HG02571 (cell line): ENCODE measurements around the gene PPM1L.

Experiments
- ATAC-seq: cut with Tn5 transposase; IDR thresholded peaks from one replicate; pipeline ENCODE4 v1.9.1; 2021; ENCODE audit warnings: mild to moderate bottlenecking, moderate library complexity; ENCODE audit not compliant: unreplicated experiment

Gene PPM1L

DNA sequence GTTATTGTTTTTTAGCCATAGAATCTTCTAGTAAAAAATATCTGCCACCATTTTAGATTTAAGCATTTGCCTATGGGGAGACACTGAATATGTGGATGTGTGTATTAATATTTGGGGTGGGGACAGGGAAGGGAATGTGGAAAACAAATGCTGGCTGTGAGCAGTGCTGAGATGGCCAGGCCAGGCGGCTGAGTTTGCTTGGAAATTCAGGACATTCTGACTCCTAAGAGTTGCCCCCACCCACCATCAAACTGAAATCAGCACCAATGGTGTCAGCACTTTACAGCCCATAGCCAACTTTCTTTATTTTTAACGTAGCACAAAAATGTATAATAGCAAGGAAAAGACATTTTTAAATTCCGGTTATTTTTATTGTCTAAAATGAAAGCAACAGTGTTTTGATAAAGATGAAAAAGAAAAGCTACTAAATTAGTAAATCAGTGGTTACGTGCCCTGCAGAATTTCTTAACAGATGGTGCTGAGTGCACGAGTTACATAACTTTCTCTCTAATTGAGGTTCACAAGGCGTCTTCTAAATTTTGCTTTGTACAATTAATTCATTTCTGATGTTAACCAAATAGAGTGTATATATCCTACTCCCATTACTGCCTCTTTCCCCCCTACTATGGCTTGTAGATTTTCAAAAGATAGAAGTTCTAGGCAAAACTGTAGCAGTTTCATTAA is 315.1 kb downstream of the PPM1L start:
- ATAC-seq = no peak

DNA sequence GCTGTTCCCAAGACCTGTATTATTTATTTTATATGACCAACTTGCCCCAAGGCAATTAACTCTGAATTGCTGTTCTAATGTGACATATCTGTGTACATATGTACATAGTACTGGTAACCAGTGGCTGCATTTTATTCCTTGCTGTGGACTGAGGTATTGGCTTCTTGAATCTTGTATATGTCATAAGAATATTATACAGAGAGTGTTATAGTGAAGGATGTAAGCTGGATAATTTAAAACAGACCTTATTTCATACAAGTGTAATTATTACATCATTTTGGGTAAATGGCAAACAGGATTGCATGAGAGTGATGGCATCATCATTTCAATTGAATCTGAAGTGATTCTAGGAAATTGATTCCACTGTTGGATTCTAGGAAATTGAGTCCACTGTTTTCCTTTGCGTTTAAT is 316.2 kb downstream of the PPM1L start:
- ATAC-seq = no peak

DNA sequence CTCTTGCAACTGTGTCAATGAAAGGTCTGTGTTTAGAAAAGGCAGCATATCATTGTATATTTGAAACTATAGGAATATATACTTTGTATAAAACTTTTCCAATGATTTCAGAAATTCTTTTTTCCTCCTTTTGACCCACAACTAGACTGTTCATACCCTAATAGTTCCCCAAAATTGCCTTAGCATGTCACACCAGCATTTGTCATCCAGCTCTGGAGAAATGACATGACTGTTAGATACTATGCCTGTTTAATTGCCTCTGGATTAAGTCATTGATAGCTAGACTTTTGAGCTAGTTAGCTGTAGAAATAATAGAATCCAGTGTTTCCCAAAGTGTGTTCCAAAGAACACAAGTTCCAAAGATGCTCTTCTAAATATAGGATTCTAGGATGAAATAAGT is 316.7 kb downstream of the PPM1L start:
- ATAC-seq = no peak

DNA sequence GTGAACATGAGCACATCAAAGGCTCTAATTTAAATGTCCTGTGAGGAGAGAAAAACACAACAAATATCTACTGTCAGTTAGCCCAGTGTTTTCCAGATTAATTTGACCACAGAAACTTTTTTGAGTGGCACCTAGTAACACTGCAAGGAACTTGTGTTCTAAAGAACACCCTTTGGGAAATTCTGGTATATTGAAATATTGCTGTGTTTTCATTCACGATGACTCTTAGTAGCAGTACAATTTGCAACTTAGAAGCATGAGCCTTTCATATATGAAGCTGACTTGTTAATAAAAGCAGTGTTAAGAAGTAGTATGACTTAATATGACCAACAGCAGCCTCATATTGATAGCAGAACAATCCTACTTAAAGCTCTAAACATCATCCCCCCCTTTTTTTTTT is 317.1 kb downstream of the PPM1L start:
- ATAC-seq = no peak

DNA sequence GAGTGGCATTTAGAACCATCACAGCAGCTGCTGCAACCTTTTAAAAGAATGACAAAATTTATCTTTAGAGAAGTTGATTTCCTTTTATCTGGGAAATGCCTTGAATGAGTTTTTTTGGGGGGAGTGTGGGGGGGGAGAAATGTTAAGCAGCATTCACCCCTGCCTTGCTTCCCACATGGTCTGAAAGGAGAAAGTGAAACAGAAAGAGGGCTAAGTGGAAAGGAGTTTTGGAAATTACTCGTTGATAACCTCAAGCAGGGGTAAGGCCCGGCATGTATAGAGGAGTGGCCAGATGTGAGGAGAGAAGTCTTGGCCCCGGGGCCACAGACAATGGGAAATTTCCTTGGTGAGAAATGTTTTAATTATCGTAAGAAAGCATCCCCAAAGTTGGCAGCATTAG is 325.6 kb downstream of the PPM1L start:
- ATAC-seq = peak; percentile 82

DNA sequence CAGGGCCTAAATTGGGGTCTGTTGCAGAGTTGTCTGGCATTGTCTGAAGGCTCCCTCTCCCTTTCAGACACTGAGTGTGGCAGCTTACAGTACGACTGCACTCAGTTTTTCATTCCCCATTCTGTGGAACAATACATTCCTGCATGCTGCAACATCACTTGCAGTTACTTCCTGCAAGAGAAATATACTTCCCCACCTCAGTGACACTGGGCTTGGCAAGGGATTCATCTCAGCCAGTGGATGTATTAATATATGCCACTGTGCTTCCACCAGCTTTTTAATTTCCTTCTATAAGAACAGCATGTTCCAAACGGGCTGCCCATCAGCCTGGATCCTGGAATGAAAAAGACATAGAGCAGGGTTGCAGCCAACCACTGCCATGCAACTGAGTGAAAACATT is 326.0 kb downstream of the PPM1L start:
- peak; percentile 32 for ATAC-seq

DNA sequence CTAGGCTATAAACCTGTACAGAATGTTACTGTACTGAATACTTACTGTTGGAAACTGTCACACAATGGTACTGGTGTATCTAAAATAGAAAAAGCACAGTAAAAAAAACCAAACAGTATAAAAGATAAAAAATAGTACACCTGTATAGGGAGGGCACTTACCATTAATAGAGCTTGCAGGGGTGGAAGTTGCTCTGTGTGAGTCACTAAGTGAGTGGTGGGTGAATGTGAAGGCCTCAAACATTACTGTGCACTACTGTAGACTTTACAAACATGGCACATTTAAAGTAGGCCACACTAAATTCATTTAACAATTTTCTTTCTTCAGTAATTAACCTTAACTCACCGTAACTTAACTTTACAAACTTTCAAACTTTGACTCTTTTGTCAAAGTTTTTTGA is 327.1 kb downstream of the PPM1L start:
- no peak for ATAC-seq

- ATAC-seq = no peak
Measured at GRCh38 chr3:161084277-161084676, 328.2 kb downstream of the PPM1L start.

- no peak for ATAC-seq
Measured at GRCh38 chr3:161093895-161094294, 337.9 kb downstream of the PPM1L start.

DNA sequence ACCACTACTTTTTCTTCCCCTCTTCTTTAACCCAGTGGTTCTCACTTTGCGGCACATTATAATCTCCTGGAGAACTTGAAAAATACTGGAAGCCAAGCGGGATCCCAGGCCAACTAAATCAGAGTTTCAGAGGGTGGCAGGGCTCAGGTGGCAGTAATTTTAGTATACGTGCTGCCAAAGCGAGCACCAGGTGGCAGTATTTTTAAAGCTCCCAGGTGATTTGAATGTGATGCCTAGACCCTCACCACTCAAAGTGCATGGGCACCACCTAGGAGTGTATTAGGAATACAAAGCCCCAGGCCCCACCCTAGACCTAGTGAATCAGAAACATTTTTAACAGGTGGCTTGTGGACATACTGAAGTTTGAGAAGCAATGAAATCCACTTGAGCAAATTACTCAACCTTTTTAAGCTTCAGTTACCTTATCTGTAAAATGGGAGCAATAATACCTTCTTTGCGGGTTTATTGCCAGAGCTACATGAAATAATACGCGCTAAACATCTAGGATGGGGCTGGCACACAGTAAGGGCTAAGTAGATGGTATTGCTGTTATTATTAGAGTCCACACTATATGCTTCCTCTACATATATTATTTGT is 340.8 kb downstream of the PPM1L start:
- ATAC-seq = no peak

- no peak for ATAC-seq
Measured at GRCh38 chr3:161100994-161101393, 345.0 kb downstream of the PPM1L start.

DNA sequence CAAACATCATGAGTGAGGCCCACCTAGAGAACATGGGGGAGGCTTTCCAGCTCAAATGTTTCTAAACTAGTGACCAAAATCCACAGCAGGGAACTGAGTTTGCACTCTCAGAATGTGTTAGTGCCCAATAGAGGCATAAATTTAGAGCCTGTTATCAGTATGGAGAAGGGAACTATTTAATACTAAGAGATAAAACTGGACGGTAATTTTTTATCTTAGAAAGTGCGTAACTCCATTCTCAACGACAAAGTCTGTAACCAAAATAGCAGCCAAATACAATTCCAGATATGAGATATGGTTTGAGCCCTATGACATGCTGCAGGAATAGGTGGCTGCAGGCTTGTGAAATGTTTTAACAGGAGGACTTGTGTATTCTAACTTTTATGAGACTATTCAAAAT is 345.6 kb downstream of the PPM1L start:
- ATAC-seq = no peak

GRCh38 chr3:161103776-161104385 is 347.9 kb downstream of the PPM1L start:
- ATAC-seq = no peak

DNA sequence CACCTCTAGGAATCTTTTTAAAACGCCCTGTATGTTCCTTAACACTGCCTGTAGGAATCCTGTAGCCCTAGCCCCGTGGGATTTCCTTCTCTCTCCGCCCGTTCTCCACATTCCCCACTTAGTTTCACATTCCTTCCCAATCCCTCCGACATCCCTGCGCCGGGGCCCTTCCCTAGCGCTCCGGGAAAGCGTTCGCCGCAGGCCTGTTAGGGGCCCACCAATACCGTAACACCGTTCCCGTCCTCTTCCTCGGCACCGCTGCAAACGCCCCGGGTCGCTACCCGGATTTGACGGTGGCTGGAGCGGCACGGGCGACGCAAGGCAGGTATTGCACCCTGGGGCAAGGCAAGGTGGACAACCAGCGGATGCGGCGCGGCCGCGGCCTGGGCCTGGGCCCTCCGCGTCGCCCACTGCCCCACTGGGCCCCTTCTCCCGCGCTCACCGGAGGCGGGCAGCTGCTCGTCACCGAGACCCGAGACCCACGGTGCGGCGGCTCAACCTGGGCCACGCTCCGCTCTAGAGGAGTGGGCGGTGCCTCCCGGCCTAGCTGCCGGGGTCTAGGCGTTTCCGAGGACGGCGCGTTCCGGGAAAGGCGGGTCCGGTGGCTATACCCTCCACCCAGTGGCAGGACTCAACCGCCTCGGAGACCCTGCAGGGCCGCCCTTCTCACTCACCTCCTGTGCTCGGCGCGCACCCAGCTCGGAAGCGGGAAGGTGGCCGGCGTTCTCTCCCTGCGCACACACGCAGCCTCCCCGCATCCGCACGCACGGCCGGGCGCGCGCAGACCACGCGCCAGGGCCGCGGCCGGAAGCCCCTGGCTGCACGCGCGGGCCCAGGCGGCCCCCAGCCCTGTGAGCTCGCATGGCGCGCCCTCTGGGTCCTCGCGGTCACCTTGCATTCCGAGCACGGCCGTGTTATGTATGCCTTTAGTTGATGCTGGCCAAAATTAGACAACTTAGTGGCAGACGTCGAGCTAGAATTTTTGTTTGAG is 348.8 kb downstream of the PPM1L start, which contains the start of gene B3GALNT1:
B3GALNT1 (minus strand) TSS at position 789 of the 991 bp plus-strand sequence. CDS start 18,595 bp downstream, outside the sequence.
- peak; percentile 72 for ATAC-seq

DNA sequence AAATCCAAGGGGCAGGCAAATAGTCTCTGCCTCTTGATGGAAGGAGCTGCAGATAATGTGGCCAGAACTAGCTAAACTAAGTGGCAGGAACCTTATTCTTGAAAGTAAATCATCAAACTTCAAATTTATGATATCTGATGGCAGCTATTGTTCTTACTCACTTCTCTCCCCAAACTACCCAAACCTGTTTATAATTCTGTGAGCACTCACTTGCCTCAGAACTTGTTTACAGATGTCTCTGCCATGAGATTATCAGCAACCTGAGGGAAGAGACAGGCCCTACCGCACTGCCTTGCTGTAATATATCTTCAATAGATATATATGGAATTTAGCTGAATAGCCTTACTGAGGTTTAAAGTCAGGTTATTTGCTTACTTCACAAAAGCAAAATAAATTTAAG is 351.3 kb downstream of the PPM1L start:
- ATAC-seq = no peak

GRCh38 chr3:161108840-161109239 is 352.8 kb downstream of the PPM1L start:
- ATAC-seq = no peak

DNA sequence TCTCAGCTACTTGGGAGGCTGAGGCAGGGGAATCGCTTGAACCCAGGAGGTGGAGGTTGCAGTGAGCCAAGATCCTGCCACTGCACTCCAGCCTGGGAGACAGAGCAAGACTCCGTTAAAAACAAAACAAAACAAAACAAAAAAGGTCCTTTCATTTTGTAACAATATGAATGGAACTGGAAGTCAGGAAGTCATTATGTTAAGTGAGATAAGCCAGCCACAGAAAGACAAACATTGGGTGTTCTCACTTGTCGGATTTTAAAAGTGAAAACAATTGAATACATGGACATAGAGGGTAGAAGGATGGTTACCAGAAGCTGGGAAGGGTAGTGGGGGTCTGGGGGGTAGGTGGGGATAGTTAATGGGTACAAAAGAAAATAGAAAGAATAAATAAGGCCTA is 361.6 kb downstream of the PPM1L start:
- ATAC-seq = no peak

DNA sequence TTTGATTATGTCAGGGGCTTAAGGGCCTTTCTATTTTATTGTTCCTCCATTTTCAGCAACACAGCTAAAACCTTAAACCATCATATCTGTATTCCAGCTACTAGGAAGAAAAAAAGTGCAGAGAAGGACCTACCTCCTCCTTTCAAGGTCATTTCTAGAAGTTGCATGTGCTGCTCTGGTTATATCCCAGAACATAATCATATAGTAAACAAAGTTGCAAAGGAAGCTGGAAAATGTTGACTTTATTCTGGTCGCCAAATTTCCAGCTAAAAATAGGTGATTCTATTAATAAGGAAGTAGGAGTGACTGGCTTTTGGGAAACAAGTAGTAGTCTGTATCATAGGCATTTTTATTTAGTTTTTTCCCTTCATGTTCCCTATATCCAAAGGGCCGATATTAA is 370.5 kb downstream of the PPM1L start:
- no peak for ATAC-seq
